Glutamatergic neuron (in vitro differentiated cells): ENCODE measurements around the gene BORCS8. TPM values are rescaled to one million over a fixed set of nuclear protein-coding genes. Genes with fewer than 3 reads are reported as not detected.

Experiments
- DNase-seq: peaks from one replicate; pipeline ENCODE4 v3.0.0; 2022
- H3K27ac Mint-ChIP-seq: one replicate; pipeline ENCODE4 v1.8.0; 2020; ENCODE audit warnings: mild to moderate bottlenecking, mixed read lengths, inconsistent platforms; ENCODE audit not compliant: unreplicated experiment
- H3K27me3 Mint-ChIP-seq: one replicate; pipeline ENCODE4 v1.8.0; 2020; ENCODE audit warnings: mild to moderate bottlenecking, moderate library complexity, mixed read lengths, inconsistent platforms; ENCODE audit not compliant: unreplicated experiment
- H3K36me3 Mint-ChIP-seq: one replicate; pipeline ENCODE4 v1.8.0; 2020; ENCODE audit warnings: mild to moderate bottlenecking, mixed read lengths, inconsistent platforms; ENCODE audit not compliant: unreplicated experiment
- H3K4me1 Mint-ChIP-seq: one replicate; pipeline ENCODE4 v1.8.0; 2020; ENCODE audit warnings: mild to moderate bottlenecking, low read depth, mixed read lengths, inconsistent platforms; ENCODE audit not compliant: unreplicated experiment
- H3K4me3 Mint-ChIP-seq: one replicate; pipeline ENCODE4 v1.8.0; 2020; ENCODE audit warnings: mild to moderate bottlenecking, mixed read lengths, inconsistent platforms; ENCODE audit not compliant: unreplicated experiment
- H3K9me3 Mint-ChIP-seq: one replicate; pipeline ENCODE4 v1.8.0; 2020; ENCODE audit warnings: mild to moderate bottlenecking, moderate library complexity, mixed read lengths, inconsistent platforms; ENCODE audit not compliant: unreplicated experiment
- CTCF ChIP-seq: fragments of 200-600 bp; sonication (generic); IDR thresholded peaks from one replicate; pipeline ENCODE4 v1.5.0; 2021; ENCODE audit not compliant: partially characterized antibody, unreplicated experiment
- total RNA-seq: library from RNA; stranded (reverse); fragmentation: NEBNext Ultra II Directional; extraction: Animal tissue kit (Norgen Biotek cat#: 25700); gene quantifications from one replicate; pipeline ENCODE4 v1.2.1, GENCODE V29; 2021; ENCODE audit not compliant: unreplicated experiment

BORCS8 gene
- total RNA-seq, 1 donor from 2014 or later: 20.5 TPM

GRCh38 chr19:19236173-19236572 is 44.2 kb upstream of the BORCS8 start:
- peaks cover 19% of the 10 kb centered on the region for H3K27me3 Mint-ChIP-seq
- no peak overlapping the region for H3K27ac Mint-ChIP-seq
- peaks cover 32% of the 10 kb centered on the region for H3K36me3 Mint-ChIP-seq
- peaks cover 7% of the 10 kb centered on the region for H3K4me1 Mint-ChIP-seq
- H3K9me3 Mint-ChIP-seq: peaks cover 19% of the 10 kb centered on the region
- no peak overlapping the region for H3K4me3 Mint-ChIP-seq
- DNase-seq: no peak
- TF ChIP-seq CTCF: no peak

GRCh38 chr19:19234220-19234816 is 42.4 kb upstream of the BORCS8 start:
- no peak for DNase-seq
- Mint-ChIP-seq H3K27ac (no peak overlapping the region), H3K4me1 (peaks cover 7% of the 10 kb centered on the region), H3K36me3 (peaks cover 32% of the 10 kb centered on the region), H3K27me3 (peaks cover 22% of the 10 kb centered on the region), H3K4me3 (no peak overlapping the region), H3K9me3 (peaks cover 21% of the 10 kb centered on the region)
- no peak for TF ChIP-seq CTCF

- Mint-ChIP-seq H3K27me3 (peaks cover 20% of the 10 kb centered on the region), H3K9me3 (peaks cover 25% of the 10 kb centered on the region), H3K27ac (peak overlapping the region; percentile 89), H3K4me3 (peak overlapping the region; percentile 18), H3K36me3 (peaks cover 23% of the 10 kb centered on the region), H3K4me1 (peaks cover 7% of the 10 kb centered on the region)
- peak; percentile 66 for DNase-seq
- TF ChIP-seq CTCF: no peak
These were observed 40.3 kb upstream of the BORCS8 start for GRCh38 chr19:19232261-19232721.

GRCh38 chr19:19230999-19231398 is 39.0 kb upstream of the BORCS8 start:
- Mint-ChIP-seq H3K27me3 (peaks cover 18% of the 10 kb centered on the region), H3K4me1 (peaks cover 7% of the 10 kb centered on the region), H3K36me3 (peaks cover 18% of the 10 kb centered on the region)

More at GRCh38 chr19:19230999-19231398, 39.0 kb upstream of the BORCS8 start:
- TF ChIP-seq CTCF: no peak
- Mint-ChIP-seq H3K9me3 (peaks cover 20% of the 10 kb centered on the region), H3K27ac (no peak overlapping the region), H3K4me3 (no peak overlapping the region)
- no peak for DNase-seq
